Ureter (tissue), 1 donor: ENCODE measurements around the gene SLC45A2. TPM values are rescaled to one million over a fixed set of nuclear protein-coding genes. Genes with fewer than 3 reads are reported as not detected.
"Not testable (repeated sequence)": the region's sequence is repeated elsewhere in the genome, so short reads cannot be mapped to it uniquely, and the experiment has no call there.

Experiments
- DNase-seq: peaks from one replicate; pipeline ENCODE4 v3.0.0-alpha.2; 2020; ENCODE audit warnings: low spot score
- total RNA-seq: library from RNA; stranded (reverse); gene quantifications from one replicate; pipeline ENCODE4 v1.2.4, GENCODE V29; 2023
- donor health status: DM: yes; HTN: yes; CAD: no.

Gene SLC45A2, protein sequence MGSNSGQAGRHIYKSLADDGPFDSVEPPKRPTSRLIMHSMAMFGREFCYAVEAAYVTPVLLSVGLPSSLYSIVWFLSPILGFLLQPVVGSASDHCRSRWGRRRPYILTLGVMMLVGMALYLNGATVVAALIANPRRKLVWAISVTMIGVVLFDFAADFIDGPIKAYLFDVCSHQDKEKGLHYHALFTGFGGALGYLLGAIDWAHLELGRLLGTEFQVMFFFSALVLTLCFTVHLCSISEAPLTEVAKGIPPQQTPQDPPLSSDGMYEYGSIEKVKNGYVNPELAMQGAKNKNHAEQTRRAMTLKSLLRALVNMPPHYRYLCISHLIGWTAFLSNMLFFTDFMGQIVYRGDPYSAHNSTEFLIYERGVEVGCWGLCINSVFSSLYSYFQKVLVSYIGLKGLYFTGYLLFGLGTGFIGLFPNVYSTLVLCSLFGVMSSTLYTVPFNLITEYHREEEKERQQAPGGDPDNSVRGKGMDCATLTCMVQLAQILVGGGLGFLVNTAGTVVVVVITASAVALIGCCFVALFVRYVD
- total RNA-seq = not detected

DNA sequence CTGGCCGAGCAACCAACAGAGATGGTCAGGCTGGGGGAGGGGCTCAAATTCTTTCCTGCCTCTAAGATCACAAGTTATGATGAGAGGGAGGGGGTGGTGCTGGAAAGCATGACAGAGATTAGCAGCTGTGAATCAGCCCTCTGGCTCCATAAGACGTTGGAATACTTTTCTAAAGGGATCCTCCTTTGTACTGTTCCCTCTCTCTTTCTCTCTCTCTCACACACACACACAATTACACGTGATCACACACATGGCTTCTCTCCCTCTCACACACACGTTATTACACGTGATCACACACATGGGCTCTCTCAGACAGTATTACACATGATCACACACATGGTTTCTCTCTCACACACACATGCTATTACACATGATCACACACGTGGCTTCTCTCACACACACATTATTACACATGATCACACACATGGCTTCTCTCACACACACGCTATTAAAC, at the start of gene SLC45A2:
TSS of gene SLC45A2 (minus strand) at position 23 of the 454 bp plus-strand sequence. CDS start 110 bp downstream, outside the sequence.
- DNase-seq = no peak

DNA sequence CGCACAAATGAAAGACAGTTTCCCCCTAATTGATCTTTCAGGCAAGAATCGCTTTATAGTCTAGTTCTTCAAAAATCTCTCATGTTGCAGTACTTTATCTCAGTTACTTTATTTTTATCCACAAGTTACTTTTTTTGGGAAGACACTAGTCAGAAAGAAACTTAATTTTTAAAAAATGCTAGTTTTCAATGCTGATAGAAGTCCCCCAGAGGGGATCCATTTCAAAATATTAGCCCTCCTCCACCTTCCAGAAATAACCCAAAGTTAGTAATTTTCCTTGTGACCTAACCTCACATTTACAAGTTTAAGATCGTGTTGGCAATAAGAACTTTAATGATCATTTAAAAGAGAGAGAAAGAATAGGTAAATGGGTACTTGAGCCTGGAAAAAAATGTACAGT, 47.5 kb upstream of the SLC45A2 start:
- DNase-seq = no peak

DNA sequence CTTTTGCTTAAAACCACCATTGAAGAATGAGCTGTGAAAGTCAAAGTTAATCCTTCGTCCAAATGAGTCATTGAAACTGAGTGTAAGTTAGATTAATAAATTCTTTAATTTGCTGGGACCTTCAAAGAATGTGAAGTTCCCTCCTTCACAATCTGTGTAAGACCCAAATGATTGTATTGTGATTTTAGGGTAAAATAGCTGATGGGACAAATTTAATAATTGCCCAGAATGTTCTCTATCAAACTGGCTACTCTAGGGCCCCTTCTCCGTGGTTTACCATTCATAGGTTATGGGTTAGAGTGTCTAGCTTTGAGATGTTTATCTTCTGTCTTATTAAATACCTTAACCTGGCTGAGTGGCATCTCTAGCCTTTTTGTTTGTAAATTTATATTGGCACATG, 46.6 kb upstream of the SLC45A2 start:
- no peak for DNase-seq

DNA sequence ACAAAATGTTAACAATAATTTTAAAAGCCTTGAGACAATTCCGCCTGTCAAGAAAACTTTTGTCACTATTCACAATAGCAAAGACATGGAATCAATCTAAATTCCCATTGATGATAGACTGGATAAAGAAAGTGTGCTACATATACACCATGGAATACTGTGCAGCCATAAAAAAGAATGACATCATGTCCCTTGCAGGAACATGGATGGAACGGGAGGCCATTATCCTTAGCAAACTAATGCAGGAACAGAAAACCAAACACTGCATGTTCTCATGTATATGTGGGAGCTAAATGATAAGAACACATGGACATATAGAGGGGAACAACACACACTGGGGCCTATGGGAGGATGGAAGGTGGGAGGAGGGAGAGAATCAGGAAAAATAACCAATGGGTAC, 46.1 kb upstream of the SLC45A2 start:
- not testable (repeated sequence) for DNase-seq

DNA sequence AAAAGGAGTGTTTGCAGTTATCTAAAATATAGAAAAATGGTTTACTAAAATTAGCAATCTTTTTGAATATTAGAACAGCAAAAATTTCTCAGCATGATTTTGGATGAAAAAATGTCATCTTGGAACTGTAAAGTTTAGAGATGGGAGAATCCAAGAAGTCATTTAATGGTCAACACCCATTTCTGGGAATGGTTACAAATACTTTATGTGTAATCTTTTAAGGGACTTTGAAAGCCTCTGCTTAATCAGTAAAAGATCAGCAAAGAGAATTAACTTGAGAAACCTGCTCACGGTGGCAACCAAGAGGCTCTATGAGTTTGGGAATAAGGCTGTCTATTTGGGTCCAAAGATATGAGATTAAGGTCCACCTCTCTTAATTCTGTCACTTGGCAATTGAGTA, 45.6 kb upstream of the SLC45A2 start:
- DNase-seq = no peak

DNA sequence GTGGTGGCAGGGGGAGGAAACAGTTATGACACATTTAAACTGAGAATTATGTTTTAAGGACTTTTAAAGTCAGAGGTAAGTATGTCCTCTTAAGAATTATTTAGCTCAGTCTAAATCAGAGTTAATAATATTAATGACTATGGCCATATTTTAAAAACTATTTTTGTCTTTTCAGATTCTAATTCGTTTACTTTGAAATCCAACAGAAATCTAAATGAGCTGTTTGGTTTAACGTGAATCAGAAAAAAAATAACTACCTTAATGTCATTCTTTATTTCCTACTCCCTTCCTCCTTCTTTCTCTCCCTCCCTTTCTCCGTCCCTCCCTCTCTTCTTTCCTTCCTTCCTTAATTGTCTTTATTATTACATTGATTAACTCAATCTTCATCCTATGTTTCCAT, 43.9 kb upstream of the SLC45A2 start:
- no peak for DNase-seq

DNA sequence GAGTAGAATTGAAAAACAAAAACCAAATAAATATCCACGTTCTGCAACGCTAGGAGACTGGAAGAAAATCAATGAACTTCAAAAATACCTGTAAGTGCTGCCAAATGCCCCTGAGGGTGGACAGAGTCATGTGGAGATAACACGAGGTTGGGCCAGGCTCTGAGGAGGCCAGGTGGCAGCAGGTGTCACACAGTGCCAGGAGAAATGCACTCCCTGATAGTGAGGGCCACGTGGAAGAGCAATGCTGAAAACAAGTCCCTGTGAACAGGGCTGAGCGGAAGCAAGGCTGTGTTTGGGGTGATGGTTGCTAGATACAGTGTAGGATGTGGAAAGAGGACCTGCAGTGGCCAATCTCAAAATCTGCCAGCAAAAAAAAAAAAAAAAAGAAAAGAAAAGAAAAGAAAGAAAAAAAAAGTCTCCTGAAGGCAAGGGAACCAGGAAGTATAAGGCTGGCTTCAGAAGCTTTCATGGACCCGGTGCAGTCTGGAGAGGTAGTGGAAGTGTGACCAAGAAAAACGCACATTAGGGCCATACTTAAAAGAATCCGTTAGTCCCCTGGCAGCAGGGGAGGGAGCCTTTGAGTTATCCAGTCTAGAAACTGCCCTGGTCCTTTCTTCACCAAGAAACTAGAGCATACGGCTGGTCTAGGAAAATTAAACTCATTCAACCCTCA, 41.7 kb upstream of the SLC45A2 start:
- DNase-seq = no peak

DNA sequence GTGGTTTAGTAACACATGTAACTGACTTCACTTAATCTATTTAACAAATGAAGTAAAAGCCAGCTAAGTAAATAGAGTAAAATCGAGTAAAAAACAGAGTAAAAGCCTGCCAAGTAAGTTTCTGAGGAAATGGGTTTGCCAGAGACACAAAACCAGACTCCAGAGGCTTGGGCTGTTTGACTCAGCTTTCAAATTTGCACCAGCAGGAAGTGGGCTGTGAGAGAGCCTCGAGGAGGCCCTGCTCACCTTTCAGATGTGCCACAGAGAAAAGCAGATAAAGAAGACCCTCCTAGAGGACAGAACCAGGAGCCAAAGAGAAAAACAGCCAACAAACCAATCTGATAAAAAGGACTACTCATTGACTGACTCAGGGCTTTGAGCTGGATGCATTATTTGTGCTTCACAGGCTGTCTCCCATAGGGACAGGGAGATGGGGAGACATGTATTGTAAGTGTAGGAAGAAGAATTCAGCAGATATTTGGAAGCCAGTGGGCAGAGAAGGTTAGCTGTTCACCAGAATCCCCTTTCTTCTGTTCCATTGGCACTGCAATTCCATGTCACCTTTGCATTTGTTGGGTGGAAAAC, 37.7 kb upstream of the SLC45A2 start:
- no peak for DNase-seq

DNA sequence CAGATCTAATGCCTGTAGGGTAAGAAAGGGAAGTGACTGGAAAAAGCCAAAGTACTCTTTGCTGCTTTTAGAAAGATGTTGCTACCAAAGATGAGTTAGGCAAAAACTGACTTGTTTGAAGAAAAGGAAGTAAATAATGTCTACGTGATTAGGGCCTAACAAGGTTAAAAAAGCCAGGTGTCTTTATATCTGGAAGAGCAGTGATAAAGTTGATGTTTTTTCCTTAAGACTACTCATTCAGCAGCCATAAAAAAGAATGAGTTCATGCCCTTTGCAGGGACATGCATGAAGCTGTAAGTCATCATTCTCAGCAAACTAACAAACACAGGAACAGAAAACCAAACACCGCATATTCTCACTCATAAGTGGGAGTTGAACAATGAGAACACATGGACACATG, 36.8 kb upstream of the SLC45A2 start:
- DNase-seq = no peak

DNA sequence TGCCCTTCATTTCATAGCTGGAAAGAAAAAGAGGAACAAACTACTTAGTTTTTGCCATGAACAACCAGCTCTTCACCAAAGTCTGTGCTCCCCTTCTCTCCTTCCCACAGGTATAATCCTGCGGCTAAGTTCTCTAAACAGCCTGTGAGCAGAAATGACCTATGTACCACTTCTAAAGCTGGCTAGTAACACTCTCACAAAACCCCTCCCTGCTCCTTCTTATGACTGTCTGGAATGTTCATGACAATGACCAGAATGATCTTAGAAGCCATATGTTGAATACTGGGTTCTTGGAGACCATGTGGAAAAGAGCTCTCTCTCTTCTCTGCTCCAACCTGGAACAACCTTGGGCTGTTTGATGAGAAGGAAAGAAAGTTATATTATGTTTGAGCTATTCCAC, 36.2 kb upstream of the SLC45A2 start:
- DNase-seq = no peak

DNA sequence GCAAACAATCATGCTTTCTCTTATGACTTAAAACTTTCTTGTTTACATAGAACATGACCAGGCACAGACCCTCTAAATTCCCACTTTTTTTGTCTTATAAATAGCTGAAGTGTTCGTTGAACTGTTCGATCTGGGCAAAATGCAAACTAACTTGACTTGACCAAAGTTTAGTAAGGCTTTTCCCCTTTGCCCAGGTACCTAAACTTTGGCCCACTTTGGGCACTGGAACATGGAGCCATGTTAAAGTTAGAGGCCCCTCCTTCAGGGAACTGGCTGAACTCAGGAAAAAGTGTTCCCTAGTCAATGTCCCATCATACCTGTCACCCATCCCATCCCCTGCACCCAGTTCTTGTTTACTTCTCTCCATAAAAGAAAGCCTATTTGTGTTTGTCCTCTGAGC, 32.8 kb upstream of the SLC45A2 start:
- no peak for DNase-seq

DNA sequence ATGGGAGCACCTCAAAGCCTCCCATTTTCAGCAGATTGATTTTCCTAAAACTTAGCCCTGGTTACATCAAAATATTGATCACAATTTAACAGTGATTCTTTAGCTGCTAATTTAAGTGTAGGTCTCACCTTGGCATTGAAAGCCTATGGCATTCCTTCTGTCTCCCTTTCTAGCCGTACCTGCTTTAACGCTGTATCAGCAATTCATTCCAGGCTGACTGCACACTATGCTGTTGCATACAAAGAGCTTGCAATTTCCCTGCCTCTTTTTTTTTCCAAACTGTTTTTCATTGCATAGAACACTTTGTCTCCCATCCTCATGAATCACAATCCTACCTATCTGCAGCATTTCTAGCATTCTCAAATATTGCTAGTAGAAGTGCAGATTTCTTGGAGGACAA, 32.3 kb upstream of the SLC45A2 start:
- no peak for DNase-seq

DNA sequence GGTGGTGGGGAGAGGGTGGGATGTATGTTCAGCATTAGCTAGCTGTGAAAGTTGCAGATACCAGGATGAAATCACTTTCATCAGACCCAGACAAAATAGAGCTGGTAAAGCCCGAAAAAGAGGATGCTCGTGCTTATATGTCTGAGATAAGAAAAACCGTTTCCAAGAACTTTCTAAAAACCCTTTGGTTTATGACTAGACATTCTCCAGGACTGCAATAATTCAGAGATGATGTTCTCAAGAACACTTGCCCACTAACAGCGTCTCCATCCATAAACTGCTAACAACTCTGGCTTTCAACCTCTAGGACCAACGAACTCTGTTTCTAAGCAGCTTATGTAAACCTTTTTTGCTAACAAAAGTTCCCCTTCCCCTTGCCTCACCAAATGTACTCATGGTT, 31.7 kb upstream of the SLC45A2 start:
- DNase-seq = no peak

DNA sequence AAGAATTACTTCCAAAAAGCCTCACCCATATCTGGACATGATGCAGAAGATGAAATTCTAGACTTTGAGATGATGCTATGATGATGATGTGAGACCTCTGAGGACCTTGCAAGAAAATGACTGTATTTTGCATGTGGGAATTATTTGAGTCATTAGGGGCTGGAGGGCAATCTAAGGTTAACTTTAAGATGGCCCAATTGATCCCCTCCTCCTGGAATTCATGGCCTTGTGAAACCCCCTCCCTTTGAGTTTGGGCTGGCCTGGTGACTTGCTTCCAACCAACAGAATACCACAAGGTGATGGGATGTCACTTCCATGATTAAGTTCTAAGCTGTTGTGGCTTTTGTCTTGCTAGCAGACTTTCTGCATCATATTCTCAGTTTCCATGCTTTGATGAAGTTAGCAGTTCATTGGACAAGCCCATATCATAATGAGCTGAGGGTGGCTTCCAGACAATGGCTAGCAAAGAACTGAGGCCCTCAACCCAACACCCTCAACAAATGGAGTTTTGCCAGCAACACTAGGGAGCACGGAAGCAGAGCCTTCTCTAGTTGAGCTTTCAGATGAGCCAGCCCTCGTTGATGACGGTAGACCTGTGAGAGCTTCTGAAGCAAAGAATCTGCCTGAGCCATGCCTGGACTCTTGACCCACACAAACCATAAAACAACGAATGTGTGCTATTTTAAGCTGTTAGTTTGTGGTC, 30.8 kb upstream of the SLC45A2 start:
- DNase-seq = no peak

DNA sequence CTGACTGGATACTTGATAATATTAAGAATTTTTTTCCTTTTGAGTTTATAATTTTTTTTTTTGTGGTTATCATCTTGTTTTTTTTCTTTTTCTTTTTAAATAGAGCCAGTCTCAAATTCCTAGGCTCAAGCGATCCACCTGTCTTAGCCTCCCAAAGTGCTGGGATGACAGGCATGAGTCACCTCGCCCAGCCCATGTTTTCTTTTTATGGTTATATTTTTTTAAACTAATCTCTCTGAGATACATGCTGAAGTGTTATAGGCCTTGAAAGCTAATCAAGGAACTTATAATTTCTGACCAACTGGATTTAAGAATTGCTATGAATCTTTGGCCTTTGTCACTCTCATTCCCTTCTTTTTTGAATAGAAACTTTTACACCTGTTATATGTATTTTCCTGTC, 30.1 kb upstream of the SLC45A2 start:
- no peak for DNase-seq

DNA sequence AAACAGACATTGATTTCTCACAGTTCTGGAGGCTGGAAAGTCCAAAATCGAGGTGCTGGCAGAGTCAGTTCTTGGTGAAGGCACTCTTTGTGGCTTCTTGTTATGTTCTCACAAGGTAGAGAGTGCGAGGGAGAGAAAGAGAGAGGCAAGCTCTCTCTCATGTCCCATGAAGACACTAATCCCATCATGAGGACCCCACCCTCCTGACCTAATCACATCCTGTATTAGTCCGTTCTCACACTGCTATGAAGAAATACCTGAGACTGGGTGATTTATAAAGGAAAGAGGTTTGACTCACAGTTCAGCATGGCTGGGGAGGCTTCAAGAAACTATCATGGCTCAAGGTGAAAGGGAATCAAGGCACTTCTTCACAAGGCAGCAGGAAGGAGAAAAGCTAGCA, 29.1 kb upstream of the SLC45A2 start:
- DNase-seq = no peak

DNA sequence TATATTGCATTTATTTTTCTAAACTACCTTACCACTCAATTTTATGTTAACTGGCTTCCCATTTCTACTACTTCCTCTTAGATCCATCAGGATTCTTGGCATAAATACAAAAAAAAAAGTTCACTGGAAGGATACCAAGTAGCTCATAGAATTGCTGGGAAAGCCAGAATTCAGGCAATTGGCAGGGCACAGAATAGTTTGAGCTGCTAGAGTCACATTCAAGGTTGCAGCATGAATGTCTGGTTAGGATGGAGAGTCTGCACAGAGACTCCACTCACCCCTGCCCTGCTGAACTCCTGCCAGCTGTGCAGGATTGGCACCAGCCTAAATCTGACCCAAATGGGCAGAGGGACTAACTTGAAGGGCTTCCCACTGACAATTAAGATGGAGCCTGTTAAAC, 28.3 kb upstream of the SLC45A2 start:
- no peak for DNase-seq

DNA sequence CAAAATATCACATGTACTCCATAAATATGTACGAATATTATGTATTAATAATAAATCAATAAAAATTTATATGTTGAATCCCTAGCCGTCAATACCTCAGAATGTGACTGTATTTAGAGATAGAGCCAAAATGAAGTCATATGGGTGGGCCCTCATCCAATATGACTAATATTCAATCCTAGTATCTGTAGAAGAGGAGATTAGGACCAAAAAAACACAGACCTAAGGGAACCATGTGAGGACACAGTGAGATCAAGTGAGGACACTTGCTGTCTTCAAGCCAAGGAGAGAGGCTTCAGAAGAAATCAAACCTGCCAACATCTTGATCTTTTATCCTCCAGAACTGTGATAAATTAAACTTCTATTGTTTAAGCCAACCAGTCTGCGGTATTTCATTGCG, 27.0 kb upstream of the SLC45A2 start:
- DNase-seq = no peak

DNA sequence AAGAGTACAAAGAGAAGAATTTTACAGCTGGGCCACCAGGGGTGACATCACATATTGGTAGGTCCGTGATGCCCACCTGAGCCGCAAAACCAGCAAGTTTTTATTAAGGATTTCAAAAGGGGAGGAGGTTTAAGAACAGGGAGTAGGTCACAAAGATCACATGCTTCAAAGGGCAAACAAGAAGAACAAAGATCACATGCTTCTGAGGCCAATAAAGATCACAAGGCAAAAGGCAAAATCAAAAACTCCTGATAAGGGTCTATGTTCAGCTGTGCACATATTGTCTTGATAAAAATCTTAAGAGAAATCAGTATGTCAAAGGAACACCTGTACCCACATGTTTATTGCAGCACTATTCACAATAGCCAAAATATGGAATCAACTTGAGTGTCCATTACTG, 25.7 kb upstream of the SLC45A2 start:
- DNase-seq = not testable (repeated sequence)

DNA sequence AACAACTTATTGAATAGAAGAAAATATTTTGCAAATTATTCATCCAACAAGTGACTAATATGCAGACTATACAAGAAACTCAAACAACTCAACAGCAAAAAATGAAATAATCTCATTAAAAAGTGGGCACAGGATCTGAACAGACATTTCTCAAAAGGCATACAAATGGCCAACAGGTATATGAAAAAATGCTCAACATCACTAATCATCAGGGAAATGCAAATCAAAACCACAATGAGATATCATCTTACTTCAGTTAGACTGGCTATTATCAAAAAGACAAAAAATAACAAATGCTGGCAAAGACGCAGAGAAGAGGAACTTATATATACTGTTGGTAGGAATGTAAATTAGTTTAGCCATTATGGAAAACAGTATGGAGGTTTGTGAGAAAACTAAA, 25.1 kb upstream of the SLC45A2 start:
- DNase-seq = no peak

DNA sequence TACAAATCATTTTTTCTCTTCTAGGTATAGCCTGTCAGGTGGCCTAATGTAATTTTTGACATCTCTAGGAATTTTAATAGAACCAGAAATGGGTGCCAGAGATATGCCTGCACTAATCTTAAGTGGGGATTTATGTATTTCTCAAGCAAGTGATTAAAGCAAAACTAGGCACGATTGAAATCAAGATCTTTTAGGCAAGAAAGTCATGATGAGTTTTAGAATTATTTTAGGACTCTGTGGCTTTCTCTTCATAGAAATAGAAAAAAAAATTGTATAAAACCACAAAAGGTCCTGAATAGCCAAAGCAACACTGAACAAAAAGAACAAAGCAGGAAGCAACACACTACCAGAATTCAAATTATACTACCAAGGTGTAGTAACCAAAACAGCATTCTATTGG, 24.3 kb upstream of the SLC45A2 start:
- DNase-seq = no peak
